GM18502 (cell line): ENCODE data around the gene WBP2NL.

Experiments
- ATAC-seq: cut with Tn5 transposase; IDR thresholded peaks from one replicate; pipeline ENCODE4 v1.9.1; 2021; ENCODE audit warnings: mild to moderate bottlenecking; ENCODE audit not compliant: unreplicated experiment, poor library complexity

WBP2NL gene

DNA sequence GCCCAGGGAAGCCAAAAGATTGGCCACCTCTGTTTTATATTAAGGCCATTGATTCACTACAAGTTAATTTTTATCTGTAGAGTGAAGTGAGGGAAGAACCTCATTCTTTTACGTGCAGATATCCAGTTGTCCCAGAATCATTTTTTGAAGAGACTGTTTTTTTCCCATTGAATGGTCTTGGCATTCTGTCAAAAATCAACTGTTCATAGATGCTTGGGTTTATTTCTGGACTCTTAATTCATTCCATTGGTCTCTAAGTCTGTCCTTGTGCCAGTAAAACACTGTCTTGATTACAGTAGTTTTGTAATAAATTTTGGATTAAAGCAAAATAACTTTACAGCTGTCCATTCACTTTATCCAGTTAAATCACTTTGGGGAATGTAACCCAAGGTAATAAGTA, 26.8 kb downstream of the WBP2NL start:
- no peak for ATAC-seq

- ATAC-seq = no peak
These were observed 28.1 kb downstream of the WBP2NL start for GRCh38 chr22:42026705-42027104.

DNA sequence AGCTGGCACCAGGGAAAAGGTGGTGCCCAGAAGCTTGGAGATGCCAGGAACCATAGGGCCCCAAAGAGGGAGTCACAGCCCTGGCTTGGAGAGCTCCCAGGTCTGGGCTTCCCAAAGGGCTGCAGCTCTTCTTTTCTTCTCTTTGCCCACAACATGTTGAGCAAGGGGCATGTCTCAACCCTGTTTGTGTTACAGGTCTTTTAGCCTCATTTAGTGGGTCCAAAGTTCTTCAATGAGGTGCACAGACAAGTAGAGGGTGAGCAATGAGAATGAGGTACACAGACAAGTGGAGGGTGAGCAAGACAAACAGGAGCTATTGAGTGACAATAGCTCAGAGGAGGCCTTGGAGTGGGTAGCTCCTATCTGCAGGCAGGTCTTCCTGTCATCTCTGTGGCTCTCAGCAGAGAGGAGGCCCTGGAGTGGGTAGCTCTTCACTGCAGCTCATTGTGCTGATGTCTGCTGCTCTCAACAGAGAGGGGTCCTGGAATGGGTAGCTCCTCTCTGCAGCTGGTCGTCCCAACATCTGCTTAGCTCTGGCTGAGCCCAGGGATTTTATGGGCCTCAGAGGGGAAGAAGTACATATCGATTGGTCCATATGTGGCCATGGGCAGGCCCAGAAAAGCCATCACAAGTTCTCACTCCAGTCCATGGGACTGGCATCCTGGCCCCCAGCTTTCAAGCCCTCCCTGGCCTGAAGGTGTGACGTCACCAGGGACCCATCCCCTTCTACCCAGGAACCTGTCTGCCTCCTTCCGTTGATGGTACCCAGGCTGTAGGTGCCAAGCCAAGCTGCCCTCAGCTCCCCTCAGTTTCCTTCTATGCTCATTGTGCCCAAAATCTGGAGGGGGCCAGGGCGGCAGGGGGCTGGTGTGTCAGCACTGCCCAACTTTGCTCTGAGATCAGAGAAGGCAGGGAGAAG, 34.9 kb downstream of the WBP2NL start:
- no peak for ATAC-seq

- ATAC-seq = no peak
These were observed 36.7 kb downstream of the WBP2NL start for GRCh38 chr22:42035256-42035655.

DNA sequence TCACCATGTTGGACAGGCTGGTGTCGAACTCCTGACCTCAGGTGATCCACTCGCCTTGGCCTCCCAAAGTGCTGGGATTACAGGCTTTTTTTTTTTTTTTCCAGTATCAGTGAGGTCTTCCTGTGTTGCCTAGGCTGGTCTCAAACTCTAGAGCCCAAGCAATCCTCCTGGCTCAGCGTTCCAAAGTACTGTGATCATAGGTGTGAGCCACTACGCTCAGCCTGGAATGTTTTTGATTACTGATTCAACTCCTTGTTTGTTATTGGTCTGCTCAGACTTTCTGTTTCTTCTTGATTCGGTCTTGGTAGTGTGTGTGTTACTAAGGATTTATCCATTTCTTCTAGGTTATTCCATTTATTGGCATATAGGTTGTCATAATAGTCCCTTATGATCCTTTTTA, 40.7 kb downstream of the WBP2NL start:
- no peak for ATAC-seq

DNA sequence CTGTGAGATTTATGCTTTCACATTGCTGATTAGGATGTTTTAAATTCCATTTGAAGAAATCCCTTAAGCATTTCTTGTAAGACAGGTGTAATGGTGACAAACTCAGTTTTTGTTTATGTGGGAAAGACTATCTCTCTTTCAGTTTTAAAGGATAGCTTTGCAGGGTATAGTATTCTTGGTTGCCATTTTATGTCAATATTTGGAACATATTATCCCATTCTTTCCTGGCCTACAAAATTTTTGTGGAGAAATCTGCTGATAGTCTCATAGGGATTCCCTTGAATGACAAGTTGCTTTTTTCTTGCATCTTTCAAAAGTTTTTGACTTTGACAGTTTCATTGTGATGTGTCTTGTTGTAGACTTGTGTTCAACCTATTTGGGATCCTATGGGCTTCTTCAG, 43.2 kb downstream of the WBP2NL start:
- no peak for ATAC-seq

DNA sequence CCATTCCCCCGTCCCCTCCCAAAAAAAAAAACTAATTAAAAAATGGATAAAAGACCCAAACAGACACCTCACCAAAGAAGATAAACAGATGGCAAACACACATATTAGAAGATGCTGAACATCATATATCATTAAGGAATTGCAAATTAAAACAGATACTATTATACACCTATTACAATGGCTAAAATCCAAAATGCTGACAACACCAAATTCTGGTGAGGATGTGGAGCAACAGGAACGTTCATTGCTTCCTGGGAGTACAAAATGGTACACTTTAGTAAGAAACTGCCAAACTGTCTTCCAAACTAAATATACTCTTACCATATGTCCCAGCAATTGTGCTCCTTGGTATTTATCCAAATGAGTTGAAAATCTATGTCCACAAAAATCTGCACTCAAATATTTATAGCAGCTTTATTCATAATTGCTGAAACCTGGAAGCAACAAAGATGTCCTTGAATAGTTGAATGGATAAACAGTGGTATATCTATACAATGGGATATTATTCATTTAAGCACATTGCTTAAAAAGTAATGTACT, 52.1 kb downstream of the WBP2NL start:
- ATAC-seq = no peak

GRCh38 chr22:42052765-42053164, 54.2 kb downstream of the WBP2NL start:
- ATAC-seq = no peak

DNA sequence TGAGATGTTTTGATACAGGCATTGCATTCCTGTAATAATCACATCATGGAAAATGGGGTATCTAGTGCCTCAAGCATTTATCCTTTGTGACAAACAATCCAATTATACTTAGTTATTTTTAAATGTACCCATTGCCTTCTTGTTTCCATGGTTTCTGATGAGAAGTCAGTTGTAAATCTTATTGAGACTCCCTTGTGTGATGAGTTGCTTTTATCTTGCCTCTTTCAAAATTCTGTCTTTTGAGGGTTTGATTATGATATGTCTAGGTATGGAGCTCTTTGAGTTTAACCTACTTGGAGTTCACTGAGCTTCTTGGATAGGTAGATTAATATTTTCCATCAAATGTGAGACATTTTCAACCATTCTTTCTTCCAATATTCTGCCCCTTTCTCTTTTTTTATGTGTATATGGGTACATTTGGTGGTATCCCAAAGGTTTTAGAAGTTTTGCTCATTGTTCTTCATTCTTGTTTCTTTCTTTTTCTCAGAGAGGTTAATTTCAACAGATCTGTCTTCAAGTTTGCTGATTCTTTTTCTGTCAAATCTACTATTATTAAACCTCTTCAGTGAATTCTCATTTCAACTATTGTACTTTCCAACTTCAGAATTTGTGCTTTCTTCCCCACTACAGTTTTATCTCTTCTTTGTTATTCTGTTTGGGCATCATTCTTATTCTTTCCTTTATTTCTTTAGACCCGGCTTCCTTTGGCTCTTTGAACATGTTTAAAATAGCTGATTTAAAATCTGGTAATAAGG, 58.3 kb downstream of the WBP2NL start:
- ATAC-seq = no peak

GRCh38 chr22:42060489-42060888, 61.9 kb downstream of the WBP2NL start:
- no peak for ATAC-seq

GRCh38 chr22:42061041-42061440, 62.5 kb downstream of the WBP2NL start:
- ATAC-seq = no peak

DNA sequence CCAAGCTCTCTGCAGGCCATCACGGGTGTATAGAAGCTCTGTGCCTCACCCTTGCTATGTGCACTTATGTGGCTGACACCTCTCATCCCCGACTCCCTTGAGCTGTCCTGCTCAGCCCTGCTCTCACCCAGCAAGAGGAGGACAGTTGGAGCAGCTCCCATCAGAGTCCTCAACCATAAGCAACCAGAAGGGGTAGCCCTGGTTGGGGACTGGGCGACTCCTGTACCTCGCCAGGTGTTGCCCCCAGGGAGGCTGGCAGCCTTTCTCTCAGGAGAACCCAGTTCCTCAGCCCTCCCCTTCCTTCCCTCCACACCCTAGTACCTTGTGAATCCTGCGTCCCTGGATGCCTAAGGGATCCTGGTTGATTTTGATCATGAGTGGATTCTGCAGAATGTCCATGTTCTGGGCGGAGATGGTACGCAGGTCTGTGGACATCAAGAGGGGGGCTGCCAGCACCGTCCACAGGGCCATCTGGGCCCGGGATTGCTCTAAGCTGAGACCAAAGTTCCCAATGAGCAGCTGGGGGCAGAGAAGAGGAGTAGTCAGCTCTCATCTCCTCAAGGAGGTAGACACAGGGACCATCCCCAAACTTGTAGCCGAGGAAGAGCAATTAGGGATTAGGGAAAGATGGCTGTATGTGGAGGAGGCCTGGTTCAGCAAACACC, 64.0 kb downstream of the WBP2NL start:
- no peak for ATAC-seq

DNA sequence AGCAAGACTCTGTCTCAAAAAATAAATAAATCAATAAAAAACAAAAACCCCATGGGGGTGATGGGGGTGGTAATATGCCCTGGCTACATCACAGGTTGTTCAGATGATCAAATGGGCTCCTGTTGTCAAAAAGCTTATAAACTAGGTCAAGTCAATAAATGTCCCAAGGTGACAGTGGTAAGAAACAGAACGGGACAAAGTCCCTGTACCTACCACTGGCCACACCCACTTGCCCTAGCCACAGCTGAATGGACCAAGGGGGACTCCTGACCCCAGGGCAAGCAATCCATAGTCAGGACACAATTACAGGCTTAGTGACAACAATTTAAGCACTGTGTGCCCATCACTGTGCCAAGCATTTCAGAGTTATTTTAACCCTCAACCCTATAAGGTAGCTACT, 66.0 kb downstream of the WBP2NL start:
- no peak for ATAC-seq

DNA sequence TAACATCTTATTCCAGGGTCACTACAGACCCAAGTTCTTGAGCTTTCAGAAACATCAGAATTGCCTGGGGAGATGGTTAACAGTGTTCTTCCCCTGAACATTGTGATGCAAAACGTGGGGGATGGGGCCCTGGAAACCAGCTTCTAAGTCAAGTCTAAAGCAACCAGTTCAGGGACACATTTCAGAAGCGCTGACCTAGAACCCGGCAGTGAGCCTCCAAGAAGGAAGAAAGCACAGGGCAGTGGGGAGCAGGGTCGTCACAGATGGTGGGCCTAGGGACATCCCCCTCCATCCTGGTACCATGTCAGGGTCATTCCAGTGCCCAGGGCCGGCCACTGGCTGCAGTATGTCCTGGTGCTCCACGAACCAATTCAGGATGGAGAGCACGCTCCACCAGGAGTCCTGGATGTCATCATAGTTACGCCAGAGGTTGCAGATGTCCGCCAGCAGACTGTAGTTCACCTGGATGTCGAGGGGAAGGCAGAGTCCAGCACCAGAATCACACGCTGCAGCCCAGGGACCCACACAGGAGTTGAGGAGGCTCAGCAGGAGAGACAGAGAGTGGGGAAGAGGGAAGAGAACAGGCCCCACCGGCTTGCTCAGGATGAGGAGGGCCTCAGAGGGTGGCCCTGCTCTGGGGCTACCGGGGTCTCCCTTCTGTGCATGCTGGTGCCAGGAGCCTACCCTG, 67.0 kb downstream of the WBP2NL start:
- no peak for ATAC-seq

GRCh38 chr22:42066126-42066761, 67.7 kb downstream of the WBP2NL start:
- ATAC-seq = no peak

DNA sequence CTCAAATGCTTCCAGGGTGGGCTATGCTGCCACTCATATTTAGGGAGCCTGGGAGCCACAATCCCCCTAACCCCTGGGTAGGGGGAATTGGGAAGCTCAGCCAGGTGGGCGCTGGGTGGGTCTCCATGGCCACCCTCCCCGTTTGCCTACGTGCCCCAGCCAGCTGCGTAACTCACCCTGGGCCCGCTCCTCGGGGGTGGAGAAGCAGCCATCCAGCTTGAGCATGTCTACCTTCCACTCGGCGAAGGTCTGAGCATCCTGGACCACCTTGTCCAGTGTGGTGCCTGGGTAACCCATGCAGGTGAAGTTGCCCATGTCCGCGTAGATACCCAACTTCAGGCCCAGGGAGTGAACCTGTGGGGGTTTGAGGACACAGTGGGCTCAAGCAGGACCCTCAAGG, 68.3 kb downstream of the WBP2NL start:
- ATAC-seq = no peak

DNA sequence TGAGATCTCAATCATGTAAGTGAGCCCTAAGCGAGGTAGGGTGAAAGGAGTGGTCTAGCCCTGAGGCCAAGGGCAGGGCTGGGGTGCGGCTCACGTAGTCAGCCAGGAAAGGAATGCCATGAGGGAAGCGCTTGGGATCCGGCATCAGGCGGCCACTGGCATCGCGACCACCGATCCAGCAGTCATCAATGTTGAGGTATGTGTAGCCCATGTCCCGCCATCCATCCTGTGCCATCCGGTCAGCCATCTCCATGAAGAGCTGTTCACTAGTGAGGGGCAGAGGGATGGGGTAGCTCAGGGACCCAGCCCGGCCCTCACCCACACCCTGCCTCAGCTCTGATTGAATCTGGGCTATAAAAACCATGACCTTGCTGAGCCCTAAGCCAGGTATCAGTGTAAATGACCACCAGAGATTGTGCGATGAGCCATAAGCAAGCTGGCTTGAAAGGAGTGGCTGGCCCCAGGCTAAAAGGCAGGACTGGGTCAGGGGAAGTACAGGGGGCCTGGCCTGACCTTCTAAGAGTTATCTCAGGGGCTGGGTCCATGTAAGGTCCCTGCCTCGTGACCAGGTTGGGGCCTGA, 69.2 kb downstream of the WBP2NL start:
- no peak for ATAC-seq

- no peak for ATAC-seq
These were observed 69.7 kb downstream of the WBP2NL start for GRCh38 chr22:42068291-42068690.

DNA sequence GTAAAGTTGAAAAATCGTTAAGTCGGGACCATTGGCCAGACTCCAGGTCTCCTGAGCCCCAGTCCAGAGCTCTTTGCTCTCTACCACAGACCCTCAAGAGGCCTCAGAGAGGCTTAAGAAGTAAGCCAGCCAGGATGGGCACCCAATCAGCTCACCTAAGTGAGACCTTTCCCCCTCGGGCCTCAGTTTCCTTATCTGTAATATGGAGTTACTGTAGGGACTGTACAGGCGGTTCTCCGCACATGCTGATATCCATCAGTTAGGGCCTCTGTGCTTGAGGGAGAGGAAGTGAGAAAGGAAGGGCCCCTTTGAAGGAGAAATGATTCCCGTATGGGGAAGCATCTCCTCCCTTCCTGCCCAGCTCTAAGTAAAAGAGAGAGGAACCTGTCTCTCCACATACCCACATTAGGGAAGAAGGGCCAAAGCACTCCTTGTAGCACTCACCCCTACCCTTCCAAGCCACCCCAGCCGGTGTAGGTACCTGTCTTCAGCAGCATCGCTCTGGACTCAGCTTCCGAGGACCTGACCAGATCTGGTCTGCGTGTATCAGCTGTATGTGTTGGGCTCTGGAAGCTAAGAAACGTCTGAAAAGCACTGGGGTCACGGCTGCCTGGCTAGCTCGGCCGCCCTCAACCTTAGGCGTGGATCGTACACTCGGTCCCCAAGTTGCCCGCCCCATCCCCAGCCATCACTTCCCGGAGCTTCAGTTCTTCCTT, 71.4 kb downstream of the WBP2NL start:
- no peak for ATAC-seq
